ENCODE measurements around the gene SFSWAP.

SFSWAP gene

DNA sequence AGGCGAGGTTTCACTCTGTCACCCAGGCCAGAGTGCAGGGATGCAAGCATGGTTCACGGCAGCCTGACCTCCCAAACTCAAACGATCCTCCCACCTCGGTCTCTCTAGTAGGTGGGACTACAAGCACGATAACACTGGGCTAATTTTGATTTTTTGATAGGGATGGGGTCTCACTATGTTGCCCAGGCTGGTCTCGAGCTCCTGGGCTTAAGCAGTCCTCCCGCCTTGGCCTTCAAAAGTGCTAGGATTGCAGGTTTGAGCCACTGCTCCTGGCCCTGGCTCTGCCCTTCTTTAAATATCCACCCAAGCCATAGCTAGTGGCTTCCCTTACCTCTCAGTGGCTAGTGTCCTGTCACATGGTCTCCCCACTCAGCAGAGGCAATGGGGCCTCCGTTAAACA, 17.8 kb downstream of the SFSWAP start:
- no peak for TF ChIP-seq GATA2 (IDR thresholded peaks at IDR 0.05; ENCODE audit: low read depth, low read length)
- TF ChIP-seq GATA3 (IDR thresholded peaks at IDR 0.05; ENCODE audit: low read depth, low read length): no peak

DNA sequence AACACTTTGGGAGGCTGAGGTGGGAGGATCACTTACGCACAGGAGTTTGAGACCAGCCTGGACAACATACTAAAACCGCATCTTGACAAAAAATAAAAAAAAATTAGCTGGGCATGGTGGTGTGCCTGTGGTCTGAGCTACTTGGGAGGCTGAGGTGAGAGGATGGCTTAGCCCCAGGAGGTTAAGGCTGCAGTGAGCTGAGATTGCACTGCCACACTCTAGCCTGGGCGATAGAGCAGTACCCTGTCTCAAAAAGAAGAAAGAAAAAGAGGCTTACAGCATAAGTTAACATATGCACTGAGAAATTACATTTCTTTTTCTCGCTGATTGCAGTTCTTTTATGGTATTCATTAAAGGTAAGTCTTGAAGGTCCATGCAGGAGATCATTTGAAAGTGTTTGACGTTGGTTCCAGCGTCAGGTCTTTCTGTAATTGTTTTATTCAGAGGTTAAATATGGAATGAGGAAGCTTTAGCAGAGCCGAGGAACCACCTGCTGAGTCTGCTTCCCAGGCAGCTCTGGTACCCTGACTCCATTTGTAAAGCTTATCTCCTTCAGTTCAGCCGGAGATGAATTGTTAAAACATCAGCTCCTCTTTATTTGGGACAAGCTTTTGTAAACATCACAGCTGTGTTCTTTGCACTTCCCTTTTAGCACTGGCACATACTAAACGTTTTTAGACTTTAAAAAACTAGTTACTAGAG, 18.5 kb downstream of the SFSWAP start:
- TF ChIP-seq GATA2 (IDR thresholded peaks at IDR 0.05; ENCODE audit: low read depth, low read length): no peak
- TF ChIP-seq GATA3 (IDR thresholded peaks at IDR 0.05; ENCODE audit: low read depth, low read length): no peak

DNA sequence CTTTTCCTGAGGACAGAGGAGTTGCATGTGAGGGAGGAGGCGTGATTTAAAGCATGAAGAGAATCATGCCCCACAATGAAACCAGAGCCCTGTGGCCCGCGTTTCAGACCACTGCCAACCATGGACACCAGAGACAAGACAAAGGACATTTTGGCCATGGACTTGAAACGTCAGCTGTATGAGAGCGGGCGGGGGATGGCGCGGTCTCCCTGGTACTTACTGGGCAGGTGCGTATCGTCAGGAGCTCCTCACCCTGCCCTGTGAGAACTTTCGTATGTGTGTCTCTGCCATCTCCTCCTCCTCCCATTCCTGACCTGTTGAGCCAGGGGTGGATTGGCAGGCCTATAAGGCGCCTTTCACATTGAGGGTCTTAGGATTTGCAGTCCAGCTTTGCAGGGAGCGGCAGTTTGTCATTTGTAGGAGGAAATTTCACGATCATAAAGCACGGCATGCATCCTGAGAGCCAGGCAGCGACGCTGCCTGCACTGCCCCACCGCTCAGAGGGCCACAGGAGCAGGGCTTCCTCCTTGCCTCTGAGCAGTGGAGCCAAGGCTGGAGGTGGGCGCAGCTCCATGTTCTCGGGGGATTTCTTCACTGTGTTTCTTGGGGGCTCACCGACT, 22.2 kb downstream of the SFSWAP start:
- TF ChIP-seq GATA3 (IDR thresholded peaks at IDR 0.05; ENCODE audit: low read depth, low read length) (no peak), GATA2 (IDR thresholded peaks at IDR 0.05; ENCODE audit: low read depth, low read length) (no peak)

DNA sequence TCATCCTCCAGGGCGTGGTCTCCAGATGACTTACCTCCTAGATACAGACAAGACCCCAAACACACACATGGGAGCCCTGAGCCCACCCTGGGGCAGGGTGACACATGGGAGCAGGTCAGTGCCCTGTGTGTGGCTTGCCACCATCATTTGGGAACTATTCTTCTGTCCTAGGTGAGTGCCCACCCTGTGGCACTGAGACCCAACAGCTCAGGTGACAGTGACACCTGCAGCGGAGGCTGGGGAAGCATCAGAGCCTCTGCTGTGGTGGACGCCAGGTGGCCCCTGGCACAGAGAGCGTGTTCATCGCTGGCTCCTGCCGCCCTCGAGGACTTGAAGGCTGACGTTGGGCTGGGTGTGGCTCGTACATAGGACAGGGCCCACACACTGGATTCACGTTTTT, 23.0 kb downstream of the SFSWAP start:
- no peak for TF ChIP-seq GATA3 (IDR thresholded peaks at IDR 0.05; ENCODE audit: low read depth, low read length)
- no peak for TF ChIP-seq GATA2 (IDR thresholded peaks at IDR 0.05; ENCODE audit: low read depth, low read length)

DNA sequence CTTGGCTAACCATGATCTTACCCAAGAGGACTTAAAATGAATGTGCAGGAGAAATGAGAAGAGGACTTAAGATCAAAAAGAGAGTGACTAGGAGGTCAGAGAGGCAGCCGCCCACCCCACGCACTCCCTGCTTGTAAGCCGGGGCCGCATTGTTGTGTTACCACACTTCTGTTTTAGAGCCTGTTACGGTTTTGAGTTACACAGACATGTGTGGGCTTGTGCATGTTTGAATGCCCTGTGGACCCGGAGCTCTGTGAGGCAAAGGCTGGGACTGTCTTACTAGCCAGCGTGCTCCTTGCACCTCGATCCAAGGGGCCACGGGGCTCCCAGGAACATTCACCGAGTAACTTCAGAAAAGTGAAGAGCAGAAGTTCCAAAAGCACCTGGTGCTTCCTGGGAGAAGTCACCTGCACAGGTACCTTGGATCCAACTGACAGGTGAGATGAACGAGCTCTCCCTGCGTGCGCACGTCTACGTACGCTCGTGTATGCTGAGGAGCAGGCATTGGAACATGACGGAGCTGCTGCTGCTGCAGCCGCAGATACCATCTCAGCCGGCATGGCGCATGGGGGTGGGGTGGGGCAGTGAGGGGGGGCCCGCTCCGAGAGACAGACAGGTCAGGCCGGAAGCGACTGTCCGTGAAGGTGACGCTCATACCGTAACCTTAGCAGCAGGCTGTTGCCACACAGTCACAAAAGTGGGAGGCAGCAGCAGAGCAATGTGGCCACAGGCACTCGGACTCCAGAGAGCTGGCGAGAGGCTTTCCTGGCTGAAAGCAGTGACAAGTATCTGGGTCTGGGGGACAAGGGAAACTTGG, 23.7 kb downstream of the SFSWAP start:
- TF ChIP-seq GATA2 (IDR thresholded peaks at IDR 0.05; ENCODE audit: low read depth, low read length) (no peak), GATA3 (IDR thresholded peaks at IDR 0.05; ENCODE audit: low read depth, low read length) (no peak)

DNA sequence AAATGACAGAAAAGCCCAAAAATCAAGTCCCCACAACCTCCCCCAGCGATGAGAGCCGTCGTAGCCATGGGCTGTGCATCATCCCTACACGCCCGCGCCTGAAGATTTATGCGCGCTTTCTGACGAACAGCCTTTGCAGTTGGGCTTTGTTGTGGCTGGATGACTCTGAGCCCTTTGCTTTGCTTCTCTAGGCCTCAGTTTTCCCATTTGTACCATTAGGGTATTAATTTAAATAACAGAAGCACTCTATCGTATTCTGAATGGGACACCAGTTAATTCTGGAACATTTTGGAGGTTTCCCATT, 24.2 kb downstream of the SFSWAP start:
- TF ChIP-seq GATA2 (IDR thresholded peaks at IDR 0.05; ENCODE audit: low read depth, low read length) (no peak), GATA3 (IDR thresholded peaks at IDR 0.05; ENCODE audit: low read depth, low read length) (no peak)

DNA sequence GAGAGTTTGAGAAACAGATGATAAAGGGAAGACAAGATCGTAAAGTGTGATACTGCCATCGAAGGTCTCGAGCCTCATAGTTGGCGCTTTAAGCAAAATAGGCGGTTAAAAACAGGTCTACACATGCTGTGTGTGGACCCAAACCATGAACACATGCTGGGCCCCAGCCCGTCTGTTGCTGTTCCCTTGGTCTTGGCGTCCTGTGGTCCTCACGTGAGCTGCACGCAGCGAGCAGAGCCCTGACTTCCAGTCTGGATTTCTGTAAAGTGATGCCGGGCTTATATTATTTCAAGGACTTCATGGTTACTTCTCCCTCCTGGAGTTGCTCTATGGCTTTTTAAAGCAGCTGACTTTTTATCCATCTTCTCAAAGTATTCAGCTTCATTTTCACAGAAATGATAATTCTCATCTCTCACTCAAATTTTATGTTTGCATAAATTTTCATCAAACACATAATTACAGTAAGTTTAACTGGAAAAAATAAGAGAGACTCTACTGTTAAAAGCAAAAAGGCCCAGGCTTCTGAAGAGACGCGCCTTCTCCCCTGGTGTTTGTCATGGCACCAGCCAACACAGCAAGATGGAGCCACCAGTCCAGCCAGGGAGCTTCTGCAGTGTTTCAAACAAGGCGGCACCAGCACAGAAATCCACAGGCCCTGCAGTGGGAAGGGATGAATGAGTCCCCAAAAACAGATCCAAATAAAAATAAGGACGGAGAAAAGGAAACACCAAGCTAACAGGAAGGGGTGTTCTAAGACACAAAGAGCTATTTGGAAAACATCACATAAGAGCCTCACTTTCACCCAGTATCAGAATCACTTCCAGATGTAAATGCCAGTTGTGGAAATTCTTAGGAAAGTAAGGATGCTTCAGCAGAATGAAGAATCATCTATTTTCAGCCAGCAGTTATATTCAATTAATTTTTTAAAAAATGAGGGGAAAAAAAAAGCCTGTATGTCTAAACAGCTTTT, 24.9 kb downstream of the SFSWAP start:
- TF ChIP-seq GATA3 (IDR thresholded peaks at IDR 0.05; ENCODE audit: low read depth, low read length): no peak
- TF ChIP-seq GATA2 (IDR thresholded peaks at IDR 0.05; ENCODE audit: low read depth, low read length): no peak

DNA sequence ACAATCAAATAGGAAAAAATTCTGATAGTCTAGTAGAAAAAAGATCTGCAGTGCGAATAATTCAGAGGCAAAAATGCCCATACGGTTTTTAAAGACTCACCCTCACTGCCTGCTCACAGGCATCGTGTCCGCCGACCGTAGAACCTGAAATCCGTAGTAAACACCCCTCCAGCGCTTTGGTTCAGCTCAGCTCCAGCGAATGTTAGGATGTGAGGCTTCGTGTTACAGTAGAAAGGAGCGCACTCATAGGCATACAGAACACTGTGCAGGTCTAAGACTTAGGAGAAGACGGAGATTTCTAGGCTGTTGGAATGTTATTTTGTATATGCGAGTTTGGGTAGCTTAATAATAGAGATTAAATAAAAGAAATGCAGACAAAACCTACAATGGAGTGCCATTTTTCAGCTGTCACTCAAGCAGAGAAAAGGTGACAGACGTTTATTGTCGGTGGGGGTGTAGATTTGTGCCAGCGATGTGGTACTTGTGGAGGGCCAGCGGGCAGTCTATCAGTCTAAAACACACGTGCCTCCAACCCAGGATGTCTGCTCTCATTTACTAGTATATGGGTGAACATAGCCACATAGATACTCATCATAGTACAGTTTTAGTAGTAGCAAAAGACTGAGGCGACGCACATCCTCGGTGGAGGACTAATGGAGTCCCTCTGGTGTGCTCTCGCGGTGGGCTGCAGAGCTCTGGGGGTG, 25.7 kb downstream of the SFSWAP start:
- TF ChIP-seq GATA3 (IDR thresholded peaks at IDR 0.05; ENCODE audit: low read depth, low read length): no peak

DNA sequence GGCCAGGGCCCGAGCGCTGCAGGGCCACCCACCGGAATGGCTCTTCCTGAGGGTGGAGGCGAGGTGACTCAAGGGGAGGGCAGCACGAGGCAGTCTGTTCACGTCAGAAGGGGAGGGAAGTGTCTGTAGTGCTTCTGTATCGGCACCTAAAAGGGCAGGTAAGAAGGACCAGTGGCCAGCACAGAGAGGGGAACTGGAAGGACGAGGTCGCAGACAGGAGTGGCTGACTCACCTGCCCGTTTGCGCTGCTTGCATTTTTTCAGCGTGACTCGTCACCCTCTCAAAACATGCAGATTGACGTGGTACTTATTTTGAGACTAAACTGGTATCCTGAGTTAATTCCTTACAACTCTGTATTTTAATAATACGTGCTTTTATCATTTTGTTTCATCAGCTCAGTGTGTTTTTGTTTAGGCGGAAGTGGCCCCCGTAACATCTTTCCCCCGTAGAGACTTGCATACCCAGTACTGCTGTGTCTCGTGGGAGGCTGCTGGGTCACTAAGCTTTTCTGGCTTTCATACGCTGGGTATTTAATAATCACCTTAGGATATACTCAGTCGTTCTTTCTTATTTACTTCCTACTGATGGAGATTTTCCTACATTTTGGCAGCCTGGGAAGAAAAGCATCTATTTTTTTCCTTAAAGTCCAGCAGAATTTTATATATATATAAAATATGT, 26.4 kb downstream of the SFSWAP start:
- TF ChIP-seq GATA2 (IDR thresholded peaks at IDR 0.05; ENCODE audit: low read depth, low read length) (no peak), GATA3 (IDR thresholded peaks at IDR 0.05; ENCODE audit: low read depth, low read length) (no peak)

DNA sequence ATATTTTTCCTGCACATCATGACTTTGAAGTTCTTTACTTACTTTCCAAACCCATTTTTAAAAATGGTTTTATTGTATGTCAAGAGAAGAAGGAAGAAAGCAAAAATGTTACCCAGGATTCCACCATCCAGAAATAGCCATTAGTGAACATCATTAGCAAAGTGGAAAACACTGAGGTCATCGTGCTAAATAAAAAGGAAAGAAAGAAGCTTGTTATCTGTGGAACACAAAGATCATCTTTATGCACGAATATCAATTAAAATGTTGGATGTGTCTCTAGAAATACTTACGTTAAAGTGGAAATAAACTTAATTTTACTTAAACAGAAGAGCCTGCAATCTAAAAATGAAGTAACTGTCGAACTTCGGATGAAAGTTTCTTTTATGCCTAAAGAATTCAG, 27.3 kb downstream of the SFSWAP start:
- TF ChIP-seq GATA3 (IDR thresholded peaks at IDR 0.05; ENCODE audit: low read depth, low read length) (no peak), GATA2 (IDR thresholded peaks at IDR 0.05; ENCODE audit: low read depth, low read length) (no peak)

DNA sequence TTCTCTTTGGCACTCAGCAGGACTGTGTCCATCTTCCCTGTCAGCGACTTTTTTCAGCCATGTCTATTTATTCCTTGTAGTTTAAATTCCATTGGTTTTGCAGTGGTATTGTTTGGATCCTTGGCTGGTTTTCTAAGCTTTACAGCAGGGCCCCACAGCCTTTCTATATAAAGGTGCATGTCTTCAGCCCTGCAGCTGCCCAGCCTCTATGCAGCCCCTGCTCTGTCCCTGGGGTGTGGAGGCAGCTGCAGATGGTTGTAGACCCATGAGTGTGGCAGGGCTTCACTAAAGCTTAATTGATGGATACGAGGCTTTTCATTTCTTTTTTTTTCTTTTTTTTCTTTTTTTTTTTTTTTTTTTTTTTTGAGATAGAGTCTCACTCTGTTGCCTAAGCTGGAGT, 29.7 kb downstream of the SFSWAP start:
- TF ChIP-seq GATA3 (IDR thresholded peaks at IDR 0.05; ENCODE audit: low read depth, low read length): no peak
- no peak for TF ChIP-seq GATA2 (IDR thresholded peaks at IDR 0.05; ENCODE audit: low read depth, low read length)

DNA sequence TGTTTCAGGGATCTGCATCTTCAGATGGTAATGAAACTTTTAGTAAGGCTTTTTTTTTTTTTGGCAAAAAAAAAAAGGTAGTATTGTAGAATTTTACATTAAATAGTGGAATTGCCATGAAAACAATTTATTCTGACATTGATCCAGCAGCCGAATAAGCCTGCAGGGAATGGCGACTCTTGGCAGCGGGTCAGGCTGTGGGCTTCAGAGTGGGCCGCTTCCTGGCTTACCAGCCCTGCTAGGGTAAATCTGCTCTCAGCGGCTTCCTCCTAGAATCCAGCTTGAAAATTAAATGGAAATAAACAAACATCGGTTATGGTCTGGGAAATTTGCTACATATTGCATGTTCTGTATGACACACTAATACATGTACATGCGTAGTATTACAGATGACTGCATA, 34.8 kb downstream of the SFSWAP start:
- TF ChIP-seq GATA2 (IDR thresholded peaks at IDR 0.05; ENCODE audit: low read depth, low read length) (no peak), GATA3 (IDR thresholded peaks at IDR 0.05; ENCODE audit: low read depth, low read length) (no peak)

All from SH-SY5Y (cell line).